HCT116 (cell line): Measurements from ENCODE around the gene GRPR. TPM values are rescaled to one million over a fixed set of nuclear protein-coding genes. Genes with fewer than 3 reads are reported as not detected.

ENCODE experiments used
- ATAC-seq: fragments of 200-7000 bp; cut with Tn5 transposase; 2 replicates; pipeline ENCODE4 v1.9.1; 2020; ENCODE audit warnings: mild to moderate bottlenecking, moderate library complexity
- BruUV-seq: library from RNA; stranded (reverse); fragments of 400-500 nt; replicated peaks from 2 replicates; lab custom pipeline; 2021; lab: Mats Ljungman, UMichigan
- CTCF ChIA-PET: fragments of 300-600 bp; sonication (Branson Sonifier 250); formaldehyde crosslinking; loops from one replicate; lab custom pipeline; 2021; ENCODE audit warnings: antibody characterized with exemption; lab: Charles Lee
- POLR2A ChIA-PET: fragments of 300-600, 350-600 bp; sonication (Branson Sonifier 250); formaldehyde crosslinking; loops from one replicate; lab custom pipeline; 2021; ENCODE audit warnings: antibody characterized with exemption; lab: Charles Lee
- RAD21 ChIA-PET, 2 experiments: fragments of 300-600 bp; sonication (Branson Sonifier 250); formaldehyde crosslinking; loops; one replicate each; lab custom pipeline; 2023; ENCODE audit warnings: low total read pairs in 2 of 2; ENCODE audit not compliant: uncharacterized antibody in 2 of 2, unreplicated experiment in 2 of 2, low non-redundant PET in 1 of 2; lab: Charles Lee
- DNase-seq: peaks from one replicate; pipeline ENCODE4 v3.0.0-alpha.2; 2010; ENCODE audit warnings: low read depth, low spot score
- H2AFZ ChIP-seq: fragments of 200-600 bp; shearing (Covaris generic), sonication (generic); 2 replicates; pipeline ENCODE4 v1.6.1; 2017; ENCODE audit warnings: low read depth, mixed run types, mixed read lengths, antibody characterized with exemption, low read length; ENCODE audit not compliant: poor library complexity, severe bottlenecking
- H3K27ac ChIP-seq: 2 replicates; pipeline ENCODE4 v1.5.1; 2012; ENCODE audit warnings: low read depth, low read length
- H3K27me3 ChIP-seq: fragments of 200-600 bp; sonication (generic); 2 replicates; pipeline ENCODE4 v1.6.1; 2016; ENCODE audit warnings: mixed run types, low read length, mixed read lengths; ENCODE audit not compliant: insufficient read depth
- H3K36me3 ChIP-seq, 2 experiments: fragments of 200-500 bp in 1 of 2; fragments of 200-600 bp in 1 of 2; sonication (Bioruptor generic) in 1 of 2; sonication (generic) in 1 of 2; 2 replicates each; pipeline versions ENCODE4 v1.5.1 to v1.6.1; 2014 to 2016; ENCODE audit warnings: low read length in 2 of 2, inconsistent platforms in 1 of 2, mixed read lengths in 1 of 2, mixed run types in 1 of 2; ENCODE audit not compliant: insufficient read depth in 2 of 2, control insufficient read depth in 1 of 2
- H3K4me1 ChIP-seq, 2 experiments: fragments of 200-600 bp in 1 of 2; sonication (generic) in 1 of 2; 2 replicates each; pipeline versions ENCODE4 v1.5.1 to v1.6.1; 2012 to 2017; ENCODE audit warnings: low read length in 2 of 2, inconsistent platforms in 1 of 2, mild to moderate bottlenecking in 1 of 2, mixed read lengths in 1 of 2, mixed run types in 1 of 2, moderate library complexity in 1 of 2; ENCODE audit not compliant: insufficient read depth in 2 of 2, control insufficient read depth in 1 of 2
- H3K4me2 ChIP-seq: fragments of 200-600 bp; sonication (generic); 2 replicates; pipeline ENCODE4 v1.6.1; 2017; ENCODE audit warnings: mixed run types, low read length, mixed read lengths
- H3K4me3 ChIP-seq, 2 experiments: fragments of 200-600 bp in 1 of 2; sonication (generic) in 1 of 2; replicated peaks in 1 of 2; 2 replicates each; pipeline ENCODE4 v1.5.1; 2011 to 2016; ENCODE audit warnings: low read length in 2 of 2, control low read depth in 1 of 2, low read depth in 1 of 2, mild to moderate bottlenecking in 1 of 2, mixed read lengths in 1 of 2, mixed run types in 1 of 2
- H3K79me2 ChIP-seq: fragments of 200-600 bp; sonication (generic); 2 replicates; pipeline ENCODE4 v1.6.1; 2017; ENCODE audit warnings: mild to moderate bottlenecking, mixed run types, low read length, moderate library complexity, mixed read lengths; ENCODE audit not compliant: insufficient read depth
- H3K9ac ChIP-seq: fragments of 200-600 bp; sonication (generic); 2 replicates; pipeline ENCODE4 v1.6.1; 2016; ENCODE audit warnings: low read length, mixed read lengths
- H3K9me2 ChIP-seq: fragments of 200-600 bp; sonication (generic), shearing (Covaris generic); 2 replicates; pipeline ENCODE4 v1.6.1; 2017; ENCODE audit warnings: mixed run types, mild to moderate bottlenecking, moderate library complexity; ENCODE audit not compliant: insufficient read depth
- H3K9me3 ChIP-seq, 2 experiments: fragments of 200-500 bp in 1 of 2; fragments of 200-600 bp in 1 of 2; sonication (Bioruptor generic) in 1 of 2; sonication (generic) in 1 of 2; 2 replicates each; pipeline ENCODE4 v1.6.1; 2014 to 2017; ENCODE audit warnings: low read length in 2 of 2, mixed read lengths in 2 of 2, inconsistent platforms in 1 of 2, low read depth in 1 of 2, mild to moderate bottlenecking in 1 of 2, mixed run types in 1 of 2, moderate library complexity in 1 of 2; ENCODE audit not compliant: control insufficient read depth in 1 of 2, insufficient read depth in 1 of 2
- H4K20me1 ChIP-seq: fragments of 200-600 bp; sonication (generic), shearing (Covaris generic); 2 replicates; pipeline ENCODE4 v1.6.1; 2017; ENCODE audit warnings: mixed run types, mild to moderate bottlenecking, moderate library complexity; ENCODE audit not compliant: insufficient read depth
- CBX3 ChIP-seq: IDR thresholded peaks from 2 replicates; pipeline ENCODE4 v1.6.1; 2012; ENCODE audit warnings: low read depth
- ELF1 ChIP-seq: IDR thresholded peaks from 2 replicates; pipeline ENCODE4 v1.6.1; 2012; ENCODE audit warnings: low read depth, borderline replicate concordance
- POLR2AphosphoS5 ChIP-seq: IDR thresholded peaks from 2 replicates; pipeline ENCODE4 v1.6.1; 2011; ENCODE audit warnings: mild to moderate bottlenecking, low read depth, low read length, moderate library complexity
- SP1 ChIP-seq: IDR thresholded peaks from 2 replicates; pipeline ENCODE4 v1.6.1; 2012; ENCODE audit warnings: low read depth
- ZFX ChIP-seq: fragments of 450-650 bp; IDR thresholded peaks from 2 replicates; pipeline ENCODE4 v1.6.1; 2017
- ZNF274 ChIP-seq: fragments of 200-500 bp; sonication (Bioruptor generic); IDR thresholded peaks from 2 replicates; pipeline ENCODE4 v1.6.1; 2014; ENCODE audit warnings: mild to moderate bottlenecking, low read depth, low read length, inconsistent platforms
- intact Hi-C: fragments of 100-400 bp; cut with micrococcal nuclease; formaldehyde crosslinking; loops from 2 replicates; pipeline ENCODE4 v1.10.0; 2022
- total RNA-seq: library from RNA; stranded (reverse); gene quantifications from one replicate; pipeline ENCODE4 v1.2.1, GENCODE V29; 2021; ENCODE audit not compliant: unreplicated experiment
- TF ChIP-seq, protein P1 (sequence below): IDR thresholded peaks from 2 replicates; pipeline ENCODE4 v1.6.1; 2012; ENCODE audit warnings: low read depth
- TF ChIP-seq, protein P2 (sequence below): IDR thresholded peaks from 2 replicates; pipeline ENCODE4 v1.6.1; 2011; ENCODE audit warnings: mild to moderate bottlenecking, low read length, moderate library complexity; ENCODE audit not compliant: insufficient replicate concordance; ENCODE audit errors: extremely low read depth

The GRPR gene
- total RNA-seq, 1 experiment from 2014 or later = 0.15 TPM

DNA sequence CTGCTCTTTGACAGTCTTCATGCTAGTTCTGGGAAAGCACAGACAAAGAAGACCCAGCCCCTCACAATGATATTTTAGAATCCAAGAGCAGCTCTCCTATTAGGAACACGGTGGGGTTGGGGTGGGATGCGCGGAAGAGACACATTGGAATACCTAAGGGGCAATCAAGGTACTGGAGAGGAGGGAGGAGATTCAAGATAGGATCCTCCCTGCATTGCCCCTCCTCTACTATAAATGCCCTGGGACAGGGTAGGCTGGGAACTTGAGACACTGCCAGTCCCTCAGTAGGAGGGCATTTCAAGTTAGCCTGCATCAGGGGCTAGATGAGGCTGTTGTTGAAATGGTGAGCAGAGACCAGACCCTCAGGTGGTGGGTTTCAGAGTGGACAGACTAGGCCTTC, 49.0 kb downstream of the GRPR start:
- Histone ChIP-seq H3K4me3 (no peak overlapping the region), H3K9ac (no peak overlapping the region), H3K4me2 (no peak overlapping the region), H3K9me3 (no peaks in the 10 kb centered on the region), H3K4me1 (no peaks in the 10 kb centered on the region), H3K9me2 (no peaks in the 10 kb centered on the region), H4K20me1 (no peaks in the 10 kb centered on the region), H3K36me3 (0 out of 4 replicates have a peak, but pooled peaks cover 0 to 8% of the 10 kb centered on the region in 2 experiments), H3K79me2 (no peaks in the 10 kb centered on the region), H3K27ac (no peak overlapping the region), H2AFZ (no peak overlapping the region), H3K27me3 (no peaks in the 10 kb centered on the region)
- ChIA-PET CTCF (no interaction called here), RAD21 (no interaction called here), POLR2A (no interaction called here)
- BruUV-seq = no TSS peak
- intact Hi-C loops = no loop called here
- no peak for DNase-seq
- TF ChIP-seq SP1 = no peak
- TF ChIP-seq ZFX = no peak
- no peak for TF ChIP-seq ZNF274
- TF ChIP-seq ELF1 = no peak
- no peak for ATAC-seq

DNA sequence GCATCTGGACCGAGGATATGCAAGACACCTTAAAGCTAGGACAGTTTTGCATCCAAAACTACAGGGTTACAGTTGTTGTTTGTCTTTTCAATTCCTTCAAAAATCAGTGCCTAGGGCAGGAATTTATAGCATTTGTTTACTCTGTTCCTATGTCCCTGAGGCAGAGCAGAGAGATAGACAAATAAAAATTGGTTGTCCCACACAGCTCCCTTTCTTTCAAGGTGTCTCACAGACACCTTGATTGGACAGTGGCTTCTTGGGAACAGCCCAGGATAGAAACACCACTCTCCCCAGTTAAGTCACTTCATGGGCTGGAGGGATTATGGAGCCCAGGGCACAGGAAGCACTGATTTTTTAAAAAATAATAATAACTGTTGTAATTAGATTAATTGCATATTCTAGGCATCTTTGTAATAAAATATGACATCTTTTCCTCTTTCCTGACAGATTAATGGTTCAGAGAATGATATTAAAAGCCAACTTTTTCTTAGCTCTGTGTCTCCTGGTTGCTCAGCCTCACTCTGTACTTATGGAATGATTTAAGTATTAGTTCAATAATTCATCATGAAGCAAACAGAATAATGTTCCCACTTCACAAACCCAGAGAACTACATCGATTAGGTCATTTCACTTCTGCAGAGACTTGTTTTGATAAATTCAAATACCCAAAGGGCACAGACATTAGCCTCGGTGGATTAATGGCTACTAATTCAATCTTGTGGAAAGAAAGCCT, 52.1 kb downstream of the GRPR start:
- no TSS peak for BruUV-seq
- Histone ChIP-seq H3K79me2 (no peaks in the 10 kb centered on the region), H3K36me3 (0 out of 4 replicates have a peak, but pooled peaks cover 0 to 13% of the 10 kb centered on the region in 2 experiments), H4K20me1 (no peaks in the 10 kb centered on the region), H3K27me3 (no peaks in the 10 kb centered on the region), H3K9me2 (no peaks in the 10 kb centered on the region), H3K4me1 (no peaks in the 10 kb centered on the region), H3K27ac (no peak overlapping the region), H3K9ac (no peak overlapping the region), H3K9me3 (no peaks in the 10 kb centered on the region), H3K4me3 (no peak overlapping the region), H3K4me2 (no peak overlapping the region), H2AFZ (no peak overlapping the region)
- intact Hi-C loops = no loop called here
- TF ChIP-seq, protein P1, sequence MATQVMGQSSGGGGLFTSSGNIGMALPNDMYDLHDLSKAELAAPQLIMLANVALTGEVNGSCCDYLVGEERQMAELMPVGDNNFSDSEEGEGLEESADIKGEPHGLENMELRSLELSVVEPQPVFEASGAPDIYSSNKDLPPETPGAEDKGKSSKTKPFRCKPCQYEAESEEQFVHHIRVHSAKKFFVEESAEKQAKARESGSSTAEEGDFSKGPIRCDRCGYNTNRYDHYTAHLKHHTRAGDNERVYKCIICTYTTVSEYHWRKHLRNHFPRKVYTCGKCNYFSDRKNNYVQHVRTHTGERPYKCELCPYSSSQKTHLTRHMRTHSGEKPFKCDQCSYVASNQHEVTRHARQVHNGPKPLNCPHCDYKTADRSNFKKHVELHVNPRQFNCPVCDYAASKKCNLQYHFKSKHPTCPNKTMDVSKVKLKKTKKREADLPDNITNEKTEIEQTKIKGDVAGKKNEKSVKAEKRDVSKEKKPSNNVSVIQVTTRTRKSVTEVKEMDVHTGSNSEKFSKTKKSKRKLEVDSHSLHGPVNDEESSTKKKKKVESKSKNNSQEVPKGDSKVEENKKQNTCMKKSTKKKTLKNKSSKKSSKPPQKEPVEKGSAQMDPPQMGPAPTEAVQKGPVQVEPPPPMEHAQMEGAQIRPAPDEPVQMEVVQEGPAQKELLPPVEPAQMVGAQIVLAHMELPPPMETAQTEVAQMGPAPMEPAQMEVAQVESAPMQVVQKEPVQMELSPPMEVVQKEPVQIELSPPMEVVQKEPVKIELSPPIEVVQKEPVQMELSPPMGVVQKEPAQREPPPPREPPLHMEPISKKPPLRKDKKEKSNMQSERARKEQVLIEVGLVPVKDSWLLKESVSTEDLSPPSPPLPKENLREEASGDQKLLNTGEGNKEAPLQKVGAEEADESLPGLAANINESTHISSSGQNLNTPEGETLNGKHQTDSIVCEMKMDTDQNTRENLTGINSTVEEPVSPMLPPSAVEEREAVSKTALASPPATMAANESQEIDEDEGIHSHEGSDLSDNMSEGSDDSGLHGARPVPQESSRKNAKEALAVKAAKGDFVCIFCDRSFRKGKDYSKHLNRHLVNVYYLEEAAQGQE = no peak
- TF ChIP-seq POLR2AphosphoS5 (no peak), CBX3 (no peak)
- TF ChIP-seq, protein P2, sequence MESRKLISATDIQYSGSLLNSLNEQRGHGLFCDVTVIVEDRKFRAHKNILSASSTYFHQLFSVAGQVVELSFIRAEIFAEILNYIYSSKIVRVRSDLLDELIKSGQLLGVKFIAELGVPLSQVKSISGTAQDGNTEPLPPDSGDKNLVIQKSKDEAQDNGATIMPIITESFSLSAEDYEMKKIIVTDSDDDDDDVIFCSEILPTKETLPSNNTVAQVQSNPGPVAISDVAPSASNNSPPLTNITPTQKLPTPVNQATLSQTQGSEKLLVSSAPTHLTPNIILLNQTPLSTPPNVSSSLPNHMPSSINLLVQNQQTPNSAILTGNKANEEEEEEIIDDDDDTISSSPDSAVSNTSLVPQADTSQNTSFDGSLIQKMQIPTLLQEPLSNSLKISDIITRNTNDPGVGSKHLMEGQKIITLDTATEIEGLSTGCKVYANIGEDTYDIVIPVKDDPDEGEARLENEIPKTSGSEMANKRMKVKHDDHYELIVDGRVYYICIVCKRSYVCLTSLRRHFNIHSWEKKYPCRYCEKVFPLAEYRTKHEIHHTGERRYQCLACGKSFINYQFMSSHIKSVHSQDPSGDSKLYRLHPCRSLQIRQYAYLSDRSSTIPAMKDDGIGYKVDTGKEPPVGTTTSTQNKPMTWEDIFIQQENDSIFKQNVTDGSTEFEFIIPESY = no peak
- RAD21 ChIA-PET = no interaction called here
- CTCF ChIA-PET = no interaction called here
- POLR2A ChIA-PET = no interaction called here
- DNase-seq (no peak), ATAC-seq (no peak)
